ENCODE measurements around the gene OR2T5. TPM values are rescaled to one million over a fixed set of nuclear protein-coding genes. Genes with fewer than 3 reads are reported as not detected.
"Not testable (repeated sequence)": the region's sequence is repeated elsewhere in the genome, so short reads cannot be mapped to it uniquely, and the experiment has no call there.

The OR2T5 gene, protein sequence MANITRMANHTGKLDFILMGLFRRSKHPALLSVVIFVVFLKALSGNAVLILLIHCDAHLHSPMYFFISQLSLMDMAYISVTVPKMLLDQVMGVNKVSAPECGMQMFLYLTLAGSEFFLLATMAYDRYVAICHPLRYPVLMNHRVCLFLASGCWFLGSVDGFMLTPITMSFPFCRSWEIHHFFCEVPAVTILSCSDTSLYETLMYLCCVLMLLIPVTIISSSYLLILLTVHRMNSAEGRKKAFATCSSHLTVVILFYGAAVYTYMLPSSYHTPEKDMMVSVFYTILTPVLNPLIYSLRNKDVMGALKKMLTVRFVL
- total RNA-seq, result not detected

GRCh38 chr1:248488289-248488688 is at the start of gene OR2T5:
Gene OR2T5 (plus strand): TSS chr1:248488589. CDS start chr1:248488589, 0 bp downstream.
- H3K4me1 Mint-ChIP-seq, H3K27ac Mint-ChIP-seq, POLR2A ChIA-PET: not testable (repeated sequence)

GRCh38 chr1:248438668-248439067 is 49.7 kb upstream of the OR2T5 start:
- POLR2A ChIA-PET; H3K27me3 Mint-ChIP-seq; CTCF ChIA-PET; H3K4me3 Mint-ChIP-seq; DNase-seq; H3K36me3 Mint-ChIP-seq (ENCODE audit: low read depth); H3K4me1 Mint-ChIP-seq; H3K27ac Mint-ChIP-seq; H3K9me3 Mint-ChIP-seq: not testable (repeated sequence)

More at GRCh38 chr1:248488289-248488688, at the start of gene OR2T5:
- CTCF ChIA-PET; H3K4me3 Mint-ChIP-seq; H3K9me3 Mint-ChIP-seq; DNase-seq; H3K36me3 Mint-ChIP-seq (ENCODE audit: low read depth); H3K27me3 Mint-ChIP-seq: not testable (repeated sequence)

DNA sequence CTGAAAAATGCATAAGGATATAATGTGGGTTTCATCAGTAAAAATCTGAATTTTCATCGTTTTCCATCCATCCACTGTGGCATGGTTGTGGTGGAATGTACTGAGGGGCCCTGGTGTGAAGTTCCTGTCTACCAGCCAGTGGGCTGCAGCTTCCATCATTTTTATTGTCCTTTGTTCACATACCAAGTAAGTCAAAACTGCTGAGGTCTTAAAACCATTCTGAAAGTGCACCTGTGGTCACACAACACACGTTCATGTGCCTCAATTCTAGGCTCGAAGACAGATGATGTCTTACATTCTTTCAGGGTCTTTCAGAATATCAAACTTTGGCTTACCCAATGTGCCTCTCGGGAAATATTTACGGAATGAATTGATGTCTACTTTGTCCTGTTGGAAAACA is 49.1 kb upstream of the OR2T5 start:
- DNase-seq; H3K4me1 Mint-ChIP-seq; H3K36me3 Mint-ChIP-seq (ENCODE audit: low read depth); H3K27ac Mint-ChIP-seq; H3K4me3 Mint-ChIP-seq; POLR2A ChIA-PET; H3K9me3 Mint-ChIP-seq; H3K27me3 Mint-ChIP-seq; CTCF ChIA-PET: not testable (repeated sequence)

DNA sequence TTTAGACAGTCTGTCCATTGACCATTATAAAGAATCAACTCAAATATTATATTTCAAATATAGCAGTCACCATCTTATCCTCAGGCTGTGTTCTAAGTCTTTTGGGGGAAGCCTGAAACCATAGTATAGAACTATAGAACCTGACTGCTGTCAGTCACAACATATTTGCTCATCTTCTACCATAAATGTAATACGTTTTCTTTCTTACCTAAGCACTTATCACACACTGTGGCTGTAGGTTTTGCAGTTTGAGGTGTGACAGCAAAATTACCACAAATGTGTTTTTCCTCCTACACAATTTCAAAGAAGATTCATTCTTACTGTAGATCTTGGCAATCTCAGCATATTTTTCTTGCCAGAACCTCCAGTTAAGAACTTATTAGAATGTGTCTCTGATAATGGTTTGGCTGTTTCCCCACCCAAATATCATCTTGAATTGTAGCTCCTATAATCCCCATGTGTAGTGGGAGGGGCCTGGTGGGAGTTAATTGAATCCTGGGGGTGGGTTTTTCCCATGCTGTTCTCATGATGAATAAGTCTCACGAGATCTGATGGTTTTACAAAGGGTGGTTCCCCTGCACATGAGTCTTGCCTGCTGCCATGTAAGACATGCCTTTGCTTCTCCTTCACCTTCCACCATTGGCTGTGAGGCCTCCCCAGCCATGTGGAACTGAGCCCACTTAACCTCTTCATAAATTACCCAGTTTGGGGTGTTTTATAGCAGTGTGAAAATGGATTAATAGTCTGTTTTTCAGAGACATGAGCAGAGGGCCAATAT is 45.7 kb upstream of the OR2T5 start:
- H3K4me3 Mint-ChIP-seq; POLR2A ChIA-PET; H3K4me1 Mint-ChIP-seq; H3K27ac Mint-ChIP-seq; DNase-seq; H3K27me3 Mint-ChIP-seq; CTCF ChIA-PET; H3K36me3 Mint-ChIP-seq (ENCODE audit: low read depth); H3K9me3 Mint-ChIP-seq: not testable (repeated sequence)

- H3K4me1 Mint-ChIP-seq; POLR2A ChIA-PET; H3K4me3 Mint-ChIP-seq; H3K27ac Mint-ChIP-seq; DNase-seq; H3K36me3 Mint-ChIP-seq (ENCODE audit: low read depth); H3K9me3 Mint-ChIP-seq; CTCF ChIA-PET; H3K27me3 Mint-ChIP-seq: not testable (repeated sequence)
Observed at GRCh38 chr1:248444603-248445002, 43.8 kb upstream of the OR2T5 start.

GRCh38 chr1:248445399-248445798 is 43.0 kb upstream of the OR2T5 start, which contains the start of gene OR2T2:
Gene OR2T2 (plus strand): TSS chr1:248445637. CDS start chr1:248452798, 7,161 bp downstream.
- POLR2A ChIA-PET; H3K36me3 Mint-ChIP-seq (ENCODE audit: low read depth); H3K4me3 Mint-ChIP-seq; H3K9me3 Mint-ChIP-seq; H3K27ac Mint-ChIP-seq; CTCF ChIA-PET; H3K4me1 Mint-ChIP-seq; DNase-seq; H3K27me3 Mint-ChIP-seq: not testable (repeated sequence)

DNA sequence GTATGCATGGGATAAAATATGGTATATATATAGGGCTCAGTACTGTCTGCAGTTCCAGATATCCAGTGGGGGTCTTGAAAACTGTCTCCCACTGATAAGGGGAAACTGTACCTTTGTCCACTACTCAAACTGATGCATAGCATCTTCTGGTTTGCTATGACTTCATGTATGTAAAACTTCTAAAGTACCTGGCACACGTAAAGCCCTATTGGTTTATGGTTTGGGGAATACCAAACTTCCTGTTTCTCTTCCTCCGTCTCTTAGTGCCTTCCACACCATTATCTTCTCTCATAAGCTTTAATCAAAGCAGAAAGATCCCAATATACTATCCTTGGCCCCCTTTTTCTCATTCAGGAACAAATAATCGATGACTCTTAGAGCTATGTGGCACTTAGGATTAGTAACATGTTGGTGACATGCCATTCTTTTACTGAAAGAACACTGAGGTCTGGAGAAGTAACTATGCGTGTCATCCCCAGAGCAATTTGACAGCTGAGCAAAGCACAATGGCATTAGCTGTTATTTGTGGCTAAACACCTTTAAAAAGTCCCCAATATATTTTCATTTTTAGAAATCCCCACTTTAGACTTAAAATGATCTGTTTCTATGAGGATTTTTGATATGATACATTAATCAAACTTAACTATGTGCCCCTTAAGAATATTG is 39.8 kb upstream of the OR2T5 start:
- DNase-seq; H3K27me3 Mint-ChIP-seq; H3K4me3 Mint-ChIP-seq; H3K36me3 Mint-ChIP-seq (ENCODE audit: low read depth); POLR2A ChIA-PET; CTCF ChIA-PET; H3K9me3 Mint-ChIP-seq; H3K4me1 Mint-ChIP-seq; H3K27ac Mint-ChIP-seq: not testable (repeated sequence)

- H3K27ac Mint-ChIP-seq; H3K4me3 Mint-ChIP-seq; H3K36me3 Mint-ChIP-seq (ENCODE audit: low read depth); CTCF ChIA-PET; H3K27me3 Mint-ChIP-seq; H3K9me3 Mint-ChIP-seq; POLR2A ChIA-PET; DNase-seq; H3K4me1 Mint-ChIP-seq: not testable (repeated sequence)
Observed at GRCh38 chr1:248449821-248450465, 38.4 kb upstream of the OR2T5 start.

DNA sequence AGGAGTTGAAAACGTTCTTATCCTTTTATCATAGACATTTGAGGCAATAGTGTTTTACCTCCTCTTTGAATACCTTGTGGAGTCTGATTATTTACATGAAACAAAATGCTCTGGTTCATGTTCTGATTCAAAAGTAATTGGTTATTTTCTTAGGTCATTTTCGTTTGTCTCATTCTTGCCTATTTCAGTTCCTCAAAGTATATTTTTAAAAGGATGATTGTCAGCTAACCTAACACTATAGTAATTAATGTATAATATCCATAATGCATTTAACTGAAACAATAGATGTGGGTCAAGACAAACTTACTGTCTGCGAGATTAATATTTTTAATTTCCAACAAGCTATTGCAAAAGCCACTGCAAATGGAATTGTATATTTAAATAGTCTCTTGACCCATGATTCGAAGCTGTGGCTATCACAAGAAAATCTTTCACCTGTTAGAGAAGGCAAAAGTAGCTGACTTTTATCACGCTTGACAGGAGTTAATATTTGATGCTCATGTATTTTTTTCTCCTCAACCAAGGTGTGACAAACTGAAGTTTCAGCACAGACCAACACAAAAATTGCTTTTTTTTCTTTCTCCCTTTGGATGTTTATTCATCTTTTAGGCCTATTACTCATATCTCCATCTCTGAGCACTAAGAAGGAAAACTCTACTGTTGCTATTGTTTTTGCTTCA is 37.8 kb upstream of the OR2T5 start:
- POLR2A ChIA-PET; H3K36me3 Mint-ChIP-seq (ENCODE audit: low read depth); H3K9me3 Mint-ChIP-seq; H3K27me3 Mint-ChIP-seq; CTCF ChIA-PET; H3K4me1 Mint-ChIP-seq; H3K27ac Mint-ChIP-seq; H3K4me3 Mint-ChIP-seq; DNase-seq: not testable (repeated sequence)

GRCh38 chr1:248453619-248454018 is 34.8 kb upstream of the OR2T5 start:
- CTCF ChIA-PET; H3K36me3 Mint-ChIP-seq (ENCODE audit: low read depth); H3K9me3 Mint-ChIP-seq; H3K4me3 Mint-ChIP-seq; DNase-seq; H3K4me1 Mint-ChIP-seq; H3K27ac Mint-ChIP-seq; POLR2A ChIA-PET; H3K27me3 Mint-ChIP-seq: not testable (repeated sequence)

GRCh38 chr1:248455045-248455444 is 33.3 kb upstream of the OR2T5 start:
- POLR2A ChIA-PET; H3K27me3 Mint-ChIP-seq; H3K27ac Mint-ChIP-seq; CTCF ChIA-PET; H3K4me3 Mint-ChIP-seq; H3K4me1 Mint-ChIP-seq; DNase-seq; H3K9me3 Mint-ChIP-seq; H3K36me3 Mint-ChIP-seq (ENCODE audit: low read depth): not testable (repeated sequence)

DNA sequence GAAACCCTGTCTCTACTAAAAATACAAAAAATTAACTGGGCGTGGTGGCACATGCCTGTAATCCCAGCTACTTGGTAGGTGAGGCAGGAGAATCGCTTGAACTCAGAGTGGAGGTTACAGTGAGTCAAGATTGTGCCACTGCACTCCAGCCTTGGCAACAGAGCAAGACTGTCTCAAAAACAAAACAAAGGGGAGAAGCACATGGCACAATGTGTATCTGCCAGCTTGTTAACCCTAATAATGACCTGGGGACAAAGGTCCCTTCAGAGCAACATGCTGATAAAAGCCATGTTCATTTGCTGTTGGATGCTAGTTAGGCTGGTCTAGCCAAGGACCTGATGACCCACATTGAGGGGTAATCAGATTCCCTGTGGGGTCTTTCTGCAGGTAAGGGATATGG is 31.8 kb upstream of the OR2T5 start:
- POLR2A ChIA-PET; DNase-seq; H3K27me3 Mint-ChIP-seq; CTCF ChIA-PET; H3K27ac Mint-ChIP-seq; H3K4me3 Mint-ChIP-seq; H3K9me3 Mint-ChIP-seq; H3K36me3 Mint-ChIP-seq (ENCODE audit: low read depth); H3K4me1 Mint-ChIP-seq: not testable (repeated sequence)

- H3K27me3 Mint-ChIP-seq; H3K4me3 Mint-ChIP-seq; H3K4me1 Mint-ChIP-seq; CTCF ChIA-PET; H3K27ac Mint-ChIP-seq; H3K36me3 Mint-ChIP-seq (ENCODE audit: low read depth); DNase-seq; H3K9me3 Mint-ChIP-seq; POLR2A ChIA-PET: not testable (repeated sequence)
Observed at GRCh38 chr1:248459117-248459516, 29.3 kb upstream of the OR2T5 start.
